Activated CD4-positive, alpha-beta T cell treated with anti-CD3 and anti-CD28 coated beads, Interleukin-2, amount 10 ng/mL, durations not matched to agents 24 days and 14 days (primary cell): ENCODE data around the gene MUSTN1. TPM values are rescaled to one million over a fixed set of nuclear protein-coding genes. Genes with fewer than 3 reads are reported as not detected.

ENCODE experiments used
- DNase-seq: peaks from one replicate; pipeline ENCODE4 v3.0.0; 2022
- H3K27ac Mint-ChIP-seq: one replicate; pipeline ENCODE4 v1.8.0; 2022; ENCODE audit warnings: mild to moderate bottlenecking, mixed read lengths
- H3K27me3 Mint-ChIP-seq: one replicate; pipeline ENCODE4 v1.8.0; 2022; ENCODE audit warnings: mixed read lengths
- H3K36me3 Mint-ChIP-seq: one replicate; pipeline ENCODE4 v1.8.0; 2022; ENCODE audit warnings: low read depth, mild to moderate bottlenecking, mixed read lengths
- H3K4me1 Mint-ChIP-seq: one replicate; pipeline ENCODE4 v1.8.0; 2021; ENCODE audit warnings: mixed read lengths
- H3K4me3 Mint-ChIP-seq: one replicate; pipeline ENCODE4 v1.8.0; 2022; ENCODE audit warnings: mild to moderate bottlenecking, moderate library complexity, mixed read lengths
- H3K9me3 Mint-ChIP-seq: one replicate; pipeline ENCODE4 v1.8.0; 2021; ENCODE audit warnings: mixed read lengths
- intact Hi-C: fragments of 100-400 bp; cut with micrococcal nuclease; formaldehyde crosslinking; loops from one replicate; pipeline ENCODE4 v1.15.1; 2023
- total RNA-seq: library from RNA; stranded (reverse); gene quantifications from 2 replicates; pipeline ENCODE4 v1.2.3, GENCODE V29; 2022

The MUSTN1 gene
- 0.43 and 0.54 TPM in 2 replicates for total RNA-seq

DNA sequence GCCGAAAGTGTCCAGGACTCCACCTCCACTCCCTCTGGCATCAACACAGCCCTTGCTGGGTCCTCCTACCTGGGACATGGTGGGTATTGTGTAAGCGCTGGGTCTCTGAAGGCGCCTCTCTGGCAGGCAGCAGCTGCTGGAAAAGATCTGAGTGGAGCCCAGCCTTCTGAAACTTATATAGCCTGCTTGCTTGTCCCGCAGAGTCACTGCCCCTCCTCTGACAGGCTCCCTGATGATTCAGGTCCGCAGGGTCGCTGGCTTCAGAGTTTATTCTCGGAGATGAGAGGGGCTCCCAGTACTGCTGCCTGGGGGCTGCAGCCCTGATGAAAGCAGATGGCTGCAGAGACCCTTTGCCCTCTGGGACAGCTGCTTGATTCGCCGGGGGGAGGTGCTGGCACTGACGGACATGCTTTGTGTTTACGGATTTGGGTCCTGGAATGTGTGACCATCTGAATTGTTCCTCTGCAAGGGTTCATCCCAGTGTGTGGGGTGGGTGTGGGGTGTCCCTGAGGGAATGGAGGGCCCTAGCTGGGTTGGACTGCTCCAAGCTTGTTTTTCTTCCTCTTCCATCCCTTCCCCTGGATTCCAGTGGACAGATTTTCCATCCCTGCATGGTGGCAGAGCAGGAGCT is at the start of gene MUSTN1:
MUSTN1 (minus strand) TSS at position 149 of the 631 bp plus-strand sequence; CDS start at position 78, 71 bp downstream.
- peaks cover 31% of the 10 kb centered on the region for H3K4me1 Mint-ChIP-seq
- H3K27ac Mint-ChIP-seq: no peak within 1 kb of the TSS
- no peak for DNase-seq
- intact Hi-C loops: no loop called here
- H3K36me3 Mint-ChIP-seq: peaks cover 2% of the 10 kb centered on the region
- H3K27me3 Mint-ChIP-seq: no peaks in the 10 kb centered on the region
- H3K4me3 Mint-ChIP-seq: no peak within 1 kb of the TSS
- H3K9me3 Mint-ChIP-seq: no peaks in the 10 kb centered on the region

DNA sequence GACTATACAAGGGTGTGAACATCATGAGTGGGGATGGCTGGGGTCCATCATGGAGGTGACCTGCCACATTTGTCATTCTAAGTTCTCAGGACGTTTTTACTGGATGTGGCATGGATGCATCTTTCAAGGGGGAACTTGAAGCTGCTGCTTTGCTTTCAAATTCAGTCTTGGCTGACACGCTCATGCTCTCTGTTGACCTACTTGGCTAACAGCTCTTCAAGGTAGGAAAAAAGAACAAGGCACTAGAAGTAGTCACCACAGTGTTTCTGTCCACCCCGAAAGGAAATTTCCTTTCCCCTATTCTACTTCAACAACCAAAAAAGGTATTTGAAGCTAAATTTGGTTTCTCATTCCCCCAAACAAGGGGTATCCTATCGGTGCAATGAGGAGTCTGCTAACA is 47.6 kb upstream of the MUSTN1 start:
- Mint-ChIP-seq H3K9me3 (no peaks in the 10 kb centered on the region), H3K36me3 (peaks cover 17% of the 10 kb centered on the region), H3K4me3 (no peak overlapping the region), H3K27me3 (no peaks in the 10 kb centered on the region), H3K27ac (no peak overlapping the region), H3K4me1 (peaks cover 12% of the 10 kb centered on the region)
- intact Hi-C loops: no loop called here
- no peak for DNase-seq

- Mint-ChIP-seq H3K4me3 (no peak overlapping the region), H3K4me1 (peaks cover 12% of the 10 kb centered on the region), H3K36me3 (peaks cover 17% of the 10 kb centered on the region), H3K9me3 (no peaks in the 10 kb centered on the region), H3K27ac (no peak overlapping the region), H3K27me3 (no peaks in the 10 kb centered on the region)
- intact Hi-C loops: no loop called here
- no peak for DNase-seq
Observed at GRCh38 chr3:52881871-52882270, 47.1 kb upstream of the MUSTN1 start.

- no peak for DNase-seq
- intact Hi-C loops: no loop called here
- Mint-ChIP-seq H3K27me3 (no peaks in the 10 kb centered on the region), H3K4me3 (no peak overlapping the region), H3K4me1 (peaks cover 16% of the 10 kb centered on the region), H3K9me3 (no peaks in the 10 kb centered on the region), H3K36me3 (peaks cover 10% of the 10 kb centered on the region), H3K27ac (no peak overlapping the region)
Observed at GRCh38 chr3:52880474-52880873, 45.7 kb upstream of the MUSTN1 start.

DNA sequence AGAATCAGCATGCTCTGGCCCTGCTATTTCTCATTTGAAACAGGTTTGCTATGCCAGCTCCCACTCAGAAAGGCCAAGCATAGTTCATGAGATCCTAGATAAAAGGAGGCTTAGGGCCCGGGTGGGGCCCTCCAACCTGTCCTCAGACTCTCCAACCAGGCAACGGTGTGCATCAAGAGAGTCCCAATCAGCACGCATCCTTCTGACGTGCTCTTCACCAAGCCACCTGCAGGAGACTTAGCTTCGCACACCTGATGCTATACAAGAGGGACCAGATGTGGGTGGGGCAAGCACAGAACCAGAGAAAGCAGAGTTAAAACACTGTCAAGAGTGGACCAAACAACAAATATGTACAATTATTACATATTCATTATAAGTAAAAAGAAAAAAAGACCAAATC is 45.2 kb upstream of the MUSTN1 start:
- Mint-ChIP-seq H3K4me1 (peaks cover 20% of the 10 kb centered on the region), H3K36me3 (peaks cover 6% of the 10 kb centered on the region), H3K27me3 (no peaks in the 10 kb centered on the region), H3K27ac (no peak overlapping the region), H3K9me3 (no peaks in the 10 kb centered on the region), H3K4me3 (no peak overlapping the region)
- no peak for DNase-seq
- intact Hi-C loops: no loop called here

DNA sequence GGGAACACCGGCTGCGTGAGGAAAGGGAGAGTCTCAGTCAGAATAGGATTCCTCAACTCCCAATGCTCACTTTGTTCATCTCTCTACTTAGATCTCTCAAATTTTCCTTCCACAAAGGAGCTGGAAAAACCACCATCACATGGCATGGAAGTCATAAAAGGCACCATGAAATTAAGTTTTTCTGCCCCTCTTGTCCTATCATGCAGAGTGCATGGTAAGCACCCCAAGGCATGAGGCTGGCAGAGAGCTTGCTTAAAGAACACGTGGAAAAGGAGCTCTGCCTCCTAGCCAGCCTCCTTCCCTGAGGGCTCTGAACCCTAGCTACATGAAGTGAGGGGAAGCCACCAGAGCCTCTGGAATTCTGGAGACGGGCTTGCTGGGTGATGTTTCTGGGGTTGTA is 44.8 kb upstream of the MUSTN1 start:
- no peak for DNase-seq
- Mint-ChIP-seq H3K27ac (no peak overlapping the region), H3K4me3 (no peak overlapping the region), H3K27me3 (no peaks in the 10 kb centered on the region), H3K4me1 (peaks cover 24% of the 10 kb centered on the region), H3K9me3 (no peaks in the 10 kb centered on the region), H3K36me3 (peaks cover 1% of the 10 kb centered on the region)
- intact Hi-C loops: no loop called here

GRCh38 chr3:52879090-52879489 is 44.3 kb upstream of the MUSTN1 start:
- H3K4me1 Mint-ChIP-seq: peaks cover 28% of the 10 kb centered on the region
- H3K27me3 Mint-ChIP-seq: no peaks in the 10 kb centered on the region
- peak overlapping the region; percentile 22 for H3K27ac Mint-ChIP-seq
- intact Hi-C loops: no loop called here
- no peaks in the 10 kb centered on the region for H3K36me3 Mint-ChIP-seq
- H3K4me3 Mint-ChIP-seq: no peak overlapping the region
- H3K9me3 Mint-ChIP-seq: no peaks in the 10 kb centered on the region
- no peak for DNase-seq

DNA sequence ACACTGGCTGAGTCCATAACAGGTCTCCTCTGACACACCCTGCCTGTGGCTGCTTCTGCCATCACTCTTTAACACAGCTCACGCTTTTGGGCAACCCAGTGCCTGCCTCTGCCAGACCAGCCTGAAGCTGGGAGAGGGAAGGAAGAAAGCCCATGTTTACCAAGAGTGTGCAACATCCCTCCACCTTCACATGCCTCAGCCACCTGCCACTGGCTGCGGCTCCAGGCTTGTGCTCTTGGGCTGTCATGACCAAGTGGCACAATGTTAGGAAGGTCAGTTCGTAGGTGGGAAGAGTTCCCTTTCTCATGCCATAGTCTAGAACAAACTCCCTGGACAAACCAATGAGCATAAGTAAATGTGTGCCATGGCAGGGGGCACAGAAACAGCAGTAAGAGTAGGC is 42.3 kb upstream of the MUSTN1 start:
- Mint-ChIP-seq H3K27ac (no peak overlapping the region), H3K27me3 (no peaks in the 10 kb centered on the region), H3K4me3 (no peak overlapping the region), H3K4me1 (peaks cover 30% of the 10 kb centered on the region), H3K36me3 (no peaks in the 10 kb centered on the region), H3K9me3 (no peaks in the 10 kb centered on the region)
- DNase-seq: no peak
- intact Hi-C loops: no loop called here

DNA sequence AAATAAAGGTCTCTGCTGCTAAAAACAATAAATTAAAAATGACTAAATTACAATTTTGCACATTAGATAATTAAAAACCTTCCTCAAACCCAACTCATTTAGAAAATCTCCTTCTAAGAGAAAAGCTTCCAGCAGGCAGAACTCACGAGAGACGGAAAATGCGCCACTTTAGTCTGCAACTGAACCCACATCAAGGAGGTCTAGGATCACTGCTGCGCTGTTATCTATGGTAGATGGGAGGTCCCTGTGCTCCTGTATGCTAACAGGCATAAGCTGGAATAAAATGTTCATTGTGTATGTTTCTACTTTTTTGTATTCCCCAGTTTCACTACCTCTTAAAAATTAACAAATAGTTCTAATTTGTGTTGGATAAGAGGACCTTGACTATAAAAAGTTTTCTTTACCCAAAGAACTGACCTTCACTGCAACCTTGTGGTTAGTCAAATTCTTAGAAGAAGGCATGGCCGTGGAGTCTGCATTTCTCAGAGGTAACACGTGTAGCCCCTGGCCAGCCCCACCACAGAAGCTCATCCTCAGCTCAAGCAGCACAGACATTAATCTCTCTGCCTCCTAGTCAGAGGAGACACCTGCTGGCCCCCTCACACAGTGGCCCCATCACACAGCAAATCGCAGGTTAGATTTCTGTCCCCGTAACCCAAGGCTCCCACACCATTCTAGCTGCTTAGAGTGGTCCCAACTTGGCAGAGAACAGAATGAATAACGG is 40.2 kb upstream of the MUSTN1 start:
- intact Hi-C loops: loop anchor here (2.0 kb wide), 1 partner anchor 18 kb away; no protein-coding TSS in a partner anchor
- H3K27ac Mint-ChIP-seq: no peak overlapping the region
- H3K27me3 Mint-ChIP-seq: no peaks in the 10 kb centered on the region
- H3K36me3 Mint-ChIP-seq: no peaks in the 10 kb centered on the region
- DNase-seq: no peak
- no peaks in the 10 kb centered on the region for H3K9me3 Mint-ChIP-seq
- peaks cover 23% of the 10 kb centered on the region for H3K4me1 Mint-ChIP-seq
- peak overlapping the region; percentile 20 for H3K4me3 Mint-ChIP-seq

DNA sequence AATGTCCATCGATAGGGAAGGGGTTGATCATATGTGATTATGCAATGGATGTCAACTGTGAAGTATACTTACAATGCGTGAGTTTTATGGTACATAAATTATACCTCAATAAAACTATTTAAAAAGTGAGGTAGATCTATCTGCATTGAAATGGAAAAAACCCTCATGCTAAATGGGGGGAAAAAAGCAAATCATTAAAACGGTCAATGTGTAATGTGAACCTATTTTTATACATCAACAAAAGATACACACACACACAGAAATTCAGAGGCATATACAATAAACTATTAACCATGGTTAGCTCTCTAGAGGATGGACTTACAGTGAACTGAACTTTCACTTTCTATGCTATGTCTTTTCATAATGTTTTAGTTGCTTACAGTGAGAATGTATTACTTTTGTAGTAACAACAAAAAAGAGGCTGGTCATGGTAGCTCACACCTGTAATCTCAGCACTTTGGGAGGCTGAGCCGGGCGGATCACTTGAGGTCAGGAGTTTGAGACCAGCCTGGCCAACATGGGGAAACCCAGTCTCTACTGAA is 39.4 kb upstream of the MUSTN1 start:
- DNase-seq: no peak
- H3K9me3 Mint-ChIP-seq: no peaks in the 10 kb centered on the region
- peaks cover 23% of the 10 kb centered on the region for H3K4me1 Mint-ChIP-seq
- H3K4me3 Mint-ChIP-seq: no peak overlapping the region
- intact Hi-C loops: loop anchor here (2.0 kb wide), 1 partner anchor 19 kb away; no protein-coding TSS in a partner anchor
- no peak overlapping the region for H3K27ac Mint-ChIP-seq
- H3K27me3 Mint-ChIP-seq: no peaks in the 10 kb centered on the region
- no peaks in the 10 kb centered on the region for H3K36me3 Mint-ChIP-seq

GRCh38 chr3:52873433-52874159 is 38.8 kb upstream of the MUSTN1 start:
- intact Hi-C loops: loop anchor here (2.0 kb wide), 1 partner anchor 19 kb away; no protein-coding TSS in a partner anchor

DNA sequence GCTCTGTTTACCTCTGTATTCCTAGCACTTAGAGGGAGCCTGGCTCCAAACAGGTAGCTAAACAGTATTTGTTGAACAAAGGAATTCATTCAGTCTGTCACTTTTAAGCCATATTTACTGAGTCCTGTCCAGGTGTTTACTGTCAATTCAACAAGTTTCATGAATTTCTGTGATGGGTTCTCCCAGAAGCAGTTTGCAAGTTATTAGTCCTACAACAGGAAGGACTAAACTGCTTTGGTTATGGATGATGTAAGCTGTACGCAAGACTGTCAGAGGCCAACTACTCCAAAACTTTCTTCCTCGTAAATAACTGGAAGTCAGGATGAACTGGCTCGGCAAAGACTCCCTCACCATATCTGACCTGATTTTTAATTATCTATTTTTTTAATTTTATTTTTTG is 37.4 kb upstream of the MUSTN1 start:
- Mint-ChIP-seq H3K36me3 (no peaks in the 10 kb centered on the region), H3K4me3 (no peak overlapping the region), H3K4me1 (peaks cover 21% of the 10 kb centered on the region), H3K9me3 (no peaks in the 10 kb centered on the region), H3K27me3 (no peaks in the 10 kb centered on the region), H3K27ac (no peak overlapping the region)
- intact Hi-C loops: no loop called here
- no peak for DNase-seq

More at GRCh38 chr3:52873433-52874159, 38.8 kb upstream of the MUSTN1 start:
- Mint-ChIP-seq H3K4me3 (no peak overlapping the region), H3K27ac (no peak overlapping the region), H3K4me1 (peaks cover 23% of the 10 kb centered on the region), H3K27me3 (no peaks in the 10 kb centered on the region), H3K36me3 (no peaks in the 10 kb centered on the region), H3K9me3 (no peaks in the 10 kb centered on the region)
- no peak for DNase-seq

GRCh38 chr3:52871761-52872160 is 36.9 kb upstream of the MUSTN1 start:
- no peak for DNase-seq
- Mint-ChIP-seq H3K9me3 (no peaks in the 10 kb centered on the region), H3K27me3 (no peaks in the 10 kb centered on the region), H3K4me1 (peaks cover 21% of the 10 kb centered on the region), H3K4me3 (no peak overlapping the region), H3K36me3 (no peaks in the 10 kb centered on the region), H3K27ac (no peak overlapping the region)
- intact Hi-C loops: no loop called here

GRCh38 chr3:52870471-52870870 is 35.7 kb upstream of the MUSTN1 start:
- no peak for DNase-seq
- intact Hi-C loops: no loop called here
- Mint-ChIP-seq H3K4me1 (peaks cover 17% of the 10 kb centered on the region), H3K9me3 (no peaks in the 10 kb centered on the region), H3K36me3 (no peaks in the 10 kb centered on the region), H3K4me3 (no peak overlapping the region), H3K27me3 (no peaks in the 10 kb centered on the region), H3K27ac (no peak overlapping the region)
